B cell (primary cell): Measurements from ENCODE around the gene TTC38. TPM values are rescaled to one million over a fixed set of nuclear protein-coding genes. Genes with fewer than 3 reads are reported as not detected.

Experiments
- ATAC-seq: fragments of 200-7000 bp; cut with Tn5 transposase; one replicate; pipeline ENCODE4 v1.10.0; 2021; ENCODE audit warnings: low read depth, mild to moderate bottlenecking, moderate number of reproducible peaks, moderate library complexity
- CTCF ChIA-PET: fragments of 350-600 bp; sonication (Branson Sonifier 250); formaldehyde crosslinking; loops from one replicate; lab custom pipeline; 2021; ENCODE audit warnings: antibody characterized with exemption, inconsistent platforms; lab: Charles Lee
- POLR2A ChIA-PET: fragments of 350-600 bp; sonication (Branson Sonifier 250); formaldehyde crosslinking; loops from one replicate; lab custom pipeline; 2021; ENCODE audit warnings: antibody characterized with exemption; lab: Charles Lee
- DNase-seq: peaks from one replicate; pipeline ENCODE4 v3.0.0; 2013
- H2AFZ ChIP-seq: 2 replicates; pipeline ENCODE4 v1.6.1; 2012; ENCODE audit warnings: mild to moderate bottlenecking, low read depth, low read length; ENCODE audit not compliant: insufficient read depth, poor library complexity, severe bottlenecking
- H3K27ac ChIP-seq, 2 donors: 1 replicate in 1 of 2; 2 replicates in 1 of 2; pipeline ENCODE4 v1.5.1; 2012 to 2013; ENCODE audit warnings: low read length in 2 of 2, mild to moderate bottlenecking in 2 of 2, moderate library complexity in 1 of 2
- H3K27me3 ChIP-seq, 4 experiments: fragments of 200-600 bp in 1 of 4; sonication (generic) in 1 of 4; replicated peaks in 1 of 4; 1 replicate in 2 of 4; 2 replicates in 2 of 4; pipeline versions ENCODE4 v1.6.1 to v1.7.0; 2013 to 2016; ENCODE audit warnings: low read length in 3 of 4, mild to moderate bottlenecking in 2 of 4, mixed read lengths in 1 of 4, moderate library complexity in 1 of 4; ENCODE audit not compliant: insufficient read depth in 4 of 4, control insufficient read depth in 3 of 4; ENCODE audit errors: control extremely low read depth in 1 of 4
- H3K36me3 ChIP-seq, 2 experiments: replicated peaks in 1 of 2; 1 replicate in 1 of 2; 2 replicates in 1 of 2; pipeline versions ENCODE4 v1.6.1 to v1.7.1; 2013; ENCODE audit warnings: low read length in 1 of 2; ENCODE audit not compliant: insufficient read depth in 2 of 2, control insufficient read depth in 1 of 2; ENCODE audit errors: control extremely low read depth in 1 of 2, extremely low read depth in 1 of 2
- H3K4me1 ChIP-seq, 2 donors: fragments of 200-600 bp in 1 of 2; sonication (generic) in 1 of 2; 1 replicate in 1 of 2; 2 replicates in 1 of 2; pipeline versions ENCODE4 v1.5.1 to v1.6.1; 2013 to 2017; ENCODE audit warnings: low read length in 2 of 2; ENCODE audit not compliant: control insufficient read depth in 2 of 2, insufficient read depth in 2 of 2
- H3K4me2 ChIP-seq: replicated peaks from 2 replicates; pipeline ENCODE3; 2012; ENCODE audit warnings: mild to moderate bottlenecking, low read depth, low read length; ENCODE audit not compliant: poor library complexity, severe bottlenecking
- H3K4me3 ChIP-seq, 5 experiments: fragments of 200-600 bp in 1 of 5; sonication (generic) in 1 of 5; 1 replicate in 3 of 5; 2 replicates in 2 of 5; pipeline versions ENCODE4 v1.5.1 to v1.7.0; 2011 to 2016; ENCODE audit warnings: low read length in 4 of 5, mild to moderate bottlenecking in 4 of 5, low read depth in 2 of 5, control low read depth in 1 of 5, moderate library complexity in 1 of 5; ENCODE audit not compliant: insufficient read depth in 1 of 5; ENCODE audit errors: control extremely low read depth in 1 of 5, extremely low read depth in 1 of 5
- H3K79me2 ChIP-seq: fragments of 200-600 bp; sonication (generic); one replicate; pipeline ENCODE4 v1.6.0; 2016; ENCODE audit warnings: low read length; ENCODE audit not compliant: control insufficient read depth, insufficient read depth
- H3K9ac ChIP-seq: fragments of 200-600 bp; sonication (generic); 2 replicates; pipeline ENCODE4 v1.6.1; 2017; ENCODE audit warnings: mild to moderate bottlenecking, low read length, moderate library complexity
- H3K9me3 ChIP-seq, 3 donors: one replicate each; pipeline versions ENCODE4 v1.6.1 to v1.7.1; 2013; ENCODE audit warnings: low read length in 2 of 3; ENCODE audit not compliant: control insufficient read depth in 2 of 3, insufficient read depth in 1 of 3; ENCODE audit errors: control extremely low read depth in 1 of 3
- H4K20me1 ChIP-seq: 2 replicates; pipeline ENCODE4 v1.6.0; 2012; ENCODE audit warnings: mild to moderate bottlenecking, low read length; ENCODE audit not compliant: insufficient read depth, control insufficient read depth, poor library complexity, severe bottlenecking
- H3K27ac Mint-ChIP-seq: one replicate; pipeline ENCODE4 v1.8.0; 2021; ENCODE audit warnings: mixed read lengths
- H3K27me3 Mint-ChIP-seq: one replicate; pipeline ENCODE4 v1.8.0; 2021; ENCODE audit warnings: mixed read lengths
- H3K4me1 Mint-ChIP-seq: one replicate; pipeline ENCODE4 v1.8.0; 2021; ENCODE audit warnings: mixed read lengths
- H3K4me3 Mint-ChIP-seq: one replicate; pipeline ENCODE4 v1.8.0; 2021; ENCODE audit warnings: mixed read lengths
- H3K9me3 Mint-ChIP-seq: one replicate; pipeline ENCODE4 v1.8.0; 2022; ENCODE audit warnings: mixed read lengths; ENCODE audit not compliant: insufficient read depth
- EZH2 ChIP-seq: IDR thresholded peaks from 2 replicates; pipeline ENCODE4 v1.6.1; 2012; ENCODE audit warnings: borderline replicate concordance, low read depth, mild to moderate bottlenecking, moderate library complexity, low read length; ENCODE audit not compliant: insufficient read depth, poor library complexity, severe bottlenecking
- WGBS: methylation state at CpG from one replicate; pipeline ENCODE4 v1.1.5; 2013; ENCODE audit warnings: missing lambda C conversion rate; ENCODE audit not compliant: insufficient coverage; 5-methylcytosine and 5-hydroxymethylcytosine counted together
- intact Hi-C: fragments of 100-400 bp; cut with micrococcal nuclease; formaldehyde crosslinking; loops from one replicate; pipeline ENCODE4 v1.10.0; 2022
- polyA plus RNA-seq: library from polyadenylated mRNA; depleted of rRNA; stranded (reverse); fragments of >200 nt; gene quantifications from 2 replicates; pipeline ENCODE4 v1.2.3, GENCODE V29; 2012
- total RNA-seq, 2 donors: library from RNA; stranded (reverse); fragments of 120-200 nt in 1 of 2; gene quantifications; 1 replicate in 1 of 2; 2 replicates in 1 of 2; pipeline versions ENCODE4 v1.2.3 to v1.2.4, GENCODE V29; 2013 to 2022
- TF ChIP-seq, protein P1 (sequence below): fragments of 200-600 bp; IDR thresholded peaks from one replicate; pipeline ENCODE4 v1.8.0; 2022; ENCODE audit warnings: antibody characterized with exemption, mild to moderate bottlenecking

TTC38 gene
- total and polyA plus RNA-seq, 2 donors (not counting 1 experiment from before 2014, with no cell fraction given) = 10.8 to 13.3 TPM

DNA sequence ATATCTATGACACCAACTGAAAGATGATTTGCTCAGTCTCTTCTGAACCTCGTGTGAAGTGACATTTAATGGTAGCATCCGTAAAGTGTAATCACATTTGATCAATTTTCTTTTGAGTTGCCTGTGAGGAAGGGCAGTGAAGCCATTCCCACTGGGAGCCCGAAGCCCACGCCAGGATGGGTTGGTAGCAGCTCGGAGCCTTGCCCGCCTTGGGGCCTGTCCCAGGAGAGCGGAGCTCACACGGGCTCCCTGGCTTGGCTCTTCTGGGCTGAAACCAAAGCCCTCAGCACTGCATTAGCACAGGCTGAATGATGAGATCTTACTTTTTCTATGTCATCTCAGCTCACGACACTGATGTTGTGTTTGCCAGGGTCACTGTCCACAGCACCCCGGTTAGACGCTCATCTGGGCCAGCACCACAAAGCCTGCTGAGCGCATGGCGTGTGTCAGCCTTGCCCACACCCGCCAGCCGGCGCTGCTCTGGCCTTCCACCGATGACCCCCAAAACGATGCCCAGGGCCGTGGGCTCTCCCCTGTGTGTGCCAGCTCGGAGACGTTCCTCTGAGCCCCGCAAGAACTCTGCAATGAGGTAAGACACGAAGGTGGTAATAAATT, 58.4 kb downstream of the TTC38 start:
- Histone ChIP-seq H2AFZ (no peak overlapping the region), H3K27ac (no peak overlapping the region), H3K79me2 (no peaks in the 10 kb centered on the region), H3K4me1 (no peaks in the 10 kb centered on the region), H3K36me3 (no peaks in the 10 kb centered on the region), H3K4me3 (no peak overlapping the region), H3K9ac (no peak overlapping the region), H3K4me2 (no peak overlapping the region), H3K27me3 (no peaks in the 10 kb centered on the region), H3K9me3 (no peaks in the 10 kb centered on the region), H4K20me1 (no peaks in the 10 kb centered on the region)
- Mint-ChIP-seq H3K4me3 (no peak overlapping the region), H3K9me3 (no peaks in the 10 kb centered on the region), H3K27me3 (no peaks in the 10 kb centered on the region), H3K27ac (no peak overlapping the region), H3K4me1 (no peaks in the 10 kb centered on the region)
- DNase-seq (no peak), ATAC-seq (no peak)
- intact Hi-C loops = no loop called here
- ChIA-PET POLR2A (interaction anchor here (0.5 kb wide), 1 partner anchor 13 kb away, joined by 4 read pairs; no protein-coding TSS in a partner anchor), CTCF (interaction anchor here (1.3 kb wide), 1 partner anchor 204 kb away, joined by 3 read pairs; no protein-coding TSS in a partner anchor)
- TF ChIP-seq EZH2 = no peak
- TF ChIP-seq, protein P1, sequence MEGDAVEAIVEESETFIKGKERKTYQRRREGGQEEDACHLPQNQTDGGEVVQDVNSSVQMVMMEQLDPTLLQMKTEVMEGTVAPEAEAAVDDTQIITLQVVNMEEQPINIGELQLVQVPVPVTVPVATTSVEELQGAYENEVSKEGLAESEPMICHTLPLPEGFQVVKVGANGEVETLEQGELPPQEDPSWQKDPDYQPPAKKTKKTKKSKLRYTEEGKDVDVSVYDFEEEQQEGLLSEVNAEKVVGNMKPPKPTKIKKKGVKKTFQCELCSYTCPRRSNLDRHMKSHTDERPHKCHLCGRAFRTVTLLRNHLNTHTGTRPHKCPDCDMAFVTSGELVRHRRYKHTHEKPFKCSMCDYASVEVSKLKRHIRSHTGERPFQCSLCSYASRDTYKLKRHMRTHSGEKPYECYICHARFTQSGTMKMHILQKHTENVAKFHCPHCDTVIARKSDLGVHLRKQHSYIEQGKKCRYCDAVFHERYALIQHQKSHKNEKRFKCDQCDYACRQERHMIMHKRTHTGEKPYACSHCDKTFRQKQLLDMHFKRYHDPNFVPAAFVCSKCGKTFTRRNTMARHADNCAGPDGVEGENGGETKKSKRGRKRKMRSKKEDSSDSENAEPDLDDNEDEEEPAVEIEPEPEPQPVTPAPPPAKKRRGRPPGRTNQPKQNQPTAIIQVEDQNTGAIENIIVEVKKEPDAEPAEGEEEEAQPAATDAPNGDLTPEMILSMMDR = no peak
- WGBS = 99% methylated on average over 22 of the region's 23 CpGs

DNA sequence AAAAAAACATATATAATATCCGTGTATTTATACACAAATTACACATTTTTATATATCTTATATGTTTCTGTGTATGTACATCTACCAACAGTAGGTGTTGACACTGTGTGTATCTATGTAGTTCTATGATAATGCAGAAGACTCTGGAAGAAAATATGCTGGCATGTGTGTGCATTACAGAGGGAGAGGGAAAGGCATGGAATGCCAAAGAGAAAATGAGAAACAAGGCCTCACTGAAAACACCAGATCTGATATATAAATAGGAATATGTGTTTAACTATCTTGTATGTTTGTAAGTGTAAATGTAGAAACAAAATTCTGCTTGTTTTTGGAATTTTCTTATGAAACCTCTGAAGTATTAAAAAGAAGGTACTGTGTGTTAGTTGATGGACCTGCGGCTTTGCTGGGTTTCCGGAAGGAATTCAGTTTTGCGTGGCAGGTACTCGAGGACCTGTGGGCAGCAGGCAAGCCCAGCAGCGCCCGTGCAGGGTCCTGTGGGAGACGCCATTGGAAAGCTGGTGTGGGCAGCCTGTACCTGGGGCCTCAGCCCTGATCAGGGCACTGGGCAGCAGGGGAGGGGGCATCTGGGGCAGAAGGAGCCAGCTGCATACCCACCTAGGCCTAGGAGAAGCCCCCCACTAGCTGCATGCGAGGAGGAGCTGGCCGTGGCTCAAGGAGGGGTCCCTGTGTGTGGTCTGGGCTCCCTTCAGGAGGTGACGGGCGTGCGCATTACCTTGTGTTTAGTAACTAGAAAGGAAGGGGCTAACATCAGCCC, 60.1 kb downstream of the TTC38 start:
- H3K4me1 Mint-ChIP-seq = no peaks in the 10 kb centered on the region
- 95% methylated on average over 11 of the region's 13 CpGs for whole genome bisulfite sequencing
- ATAC-seq (no peak), DNase-seq (no peak)
- ChIA-PET CTCF (no interaction called here), POLR2A (no interaction called here)
- Histone ChIP-seq H3K9ac (no peak overlapping the region), H3K9me3 (no peaks in the 10 kb centered on the region), H3K4me1 (no peaks in the 10 kb centered on the region), H4K20me1 (no peaks in the 10 kb centered on the region), H3K4me3 (no peak overlapping the region), H3K79me2 (no peaks in the 10 kb centered on the region), H3K4me2 (no peak overlapping the region), H3K27me3 (no peaks in the 10 kb centered on the region), H2AFZ (no peak overlapping the region), H3K27ac (no peak overlapping the region), H3K36me3 (no peaks in the 10 kb centered on the region)
- no peak for TF ChIP-seq EZH2
- TF ChIP-seq, protein P1 = no peak
- H3K27ac Mint-ChIP-seq = no peak overlapping the region
- no peak overlapping the region for H3K4me3 Mint-ChIP-seq
- intact Hi-C loops = no loop called here
- no peaks in the 10 kb centered on the region for H3K27me3 Mint-ChIP-seq
- H3K9me3 Mint-ChIP-seq = no peaks in the 10 kb centered on the region
